Endothelial cell of umbilical vein (primary cell): ENCODE data around the gene USH1C. TPM values are rescaled to one million over a fixed set of nuclear protein-coding genes. Genes with fewer than 3 reads are reported as not detected.

Source experiments
- BruUV-seq: library from RNA; stranded (reverse); fragments of 400-500 nt; replicated peaks from 2 replicates; lab custom pipeline; 2021; lab: Mats Ljungman, UMichigan
- CTCF ChIA-PET: fragments of 300-600, 350-600 bp; sonication (Branson Sonifier 250); formaldehyde crosslinking; loops from one replicate; lab custom pipeline; 2021; ENCODE audit warnings: antibody characterized with exemption, inconsistent platforms; lab: Charles Lee
- POLR2A ChIA-PET: fragments of 300-600, 350-600 bp; sonication (Branson Sonifier 250); formaldehyde crosslinking; loops from one replicate; lab custom pipeline; 2021; ENCODE audit warnings: antibody characterized with exemption, inconsistent platforms; lab: Charles Lee
- DNase-seq: peaks from one replicate; pipeline ENCODE4 v3.0.0-alpha.2; 2011; ENCODE audit warnings: low read depth, low spot score
- FAIRE-seq: peaks from 2 replicates; lab custom pipeline; 2011; peaks lifted over from hg19 to GRCh38; lab: Jason Lieb, UNC
- H2AFZ ChIP-seq: 2 replicates; pipeline ENCODE4 v1.6.0; 2012; ENCODE audit warnings: low read depth, low read length, control low read depth, inconsistent platforms
- H3K27ac ChIP-seq: 2 replicates; pipeline ENCODE4 v1.5.1; 2011; ENCODE audit warnings: low read depth, mild to moderate bottlenecking, control low read depth, low read length, moderate library complexity; ENCODE audit not compliant: insufficient read depth
- H3K27me3 ChIP-seq, 2 experiments: 2 replicates each; pipeline versions ENCODE4 v1.6.0 to v1.6.1; 2011; ENCODE audit warnings: low read length in 2 of 2, mixed read lengths in 1 of 2; ENCODE audit not compliant: control insufficient read depth in 2 of 2, insufficient read depth in 2 of 2
- H3K36me3 ChIP-seq, 2 experiments: 2 replicates in 1 of 2; 3 replicates in 1 of 2; pipeline ENCODE4 v1.5.1; 2011; ENCODE audit warnings: low read length in 2 of 2, mild to moderate bottlenecking in 1 of 2, moderate library complexity in 1 of 2; ENCODE audit not compliant: control insufficient read depth in 2 of 2, insufficient read depth in 2 of 2; ENCODE audit errors: extremely low read depth in 1 of 2
- H3K4me1 ChIP-seq: 3 replicates; pipeline ENCODE4 v1.5.1; 2011; ENCODE audit warnings: mild to moderate bottlenecking, low read length; ENCODE audit not compliant: control insufficient read depth, insufficient read depth; ENCODE audit errors: extremely low read depth
- H3K4me2 ChIP-seq: 2 replicates; pipeline ENCODE4 v1.6.1; 2011; ENCODE audit warnings: low read length, control low read depth, mixed read lengths; ENCODE audit not compliant: insufficient read depth
- H3K4me3 ChIP-seq, 3 experiments: fragments of 200-600 bp in 1 of 3; sonication (generic), shearing (Covaris generic) in 1 of 3; replicated peaks in 1 of 3; 2 replicates each; pipeline ENCODE4 v1.5.1; 2011 to 2016; ENCODE audit warnings: control low read depth in 3 of 3, low read length in 3 of 3, mild to moderate bottlenecking in 2 of 3, inconsistent platforms in 1 of 3, low read depth in 1 of 3, moderate library complexity in 1 of 3; ENCODE audit not compliant: insufficient read depth in 1 of 3
- H3K79me2 ChIP-seq: 2 replicates; pipeline ENCODE4 v1.6.0; 2012; ENCODE audit warnings: low read length, inconsistent platforms; ENCODE audit not compliant: control insufficient read depth, insufficient read depth
- H3K9ac ChIP-seq: replicated peaks from 2 replicates; pipeline ENCODE3; 2011; ENCODE audit warnings: low read length, control low read depth; ENCODE audit not compliant: insufficient read depth; ENCODE audit errors: extremely low read depth
- H3K9me1 ChIP-seq: replicated peaks from 3 replicates; pipeline ENCODE4 v1.6.0; 2011; ENCODE audit warnings: mild to moderate bottlenecking, low read length; ENCODE audit not compliant: control insufficient read depth, insufficient read depth; ENCODE audit errors: extremely low read depth
- H3K9me3 ChIP-seq: replicated peaks from 2 replicates; pipeline ENCODE4 v1.5.1; 2012; ENCODE audit warnings: low read length, inconsistent platforms; ENCODE audit not compliant: control insufficient read depth, insufficient read depth
- H4K20me1 ChIP-seq: replicated peaks from 2 replicates; pipeline ENCODE3; 2011; ENCODE audit warnings: mild to moderate bottlenecking, low read length; ENCODE audit not compliant: control insufficient read depth, insufficient read depth; ENCODE audit errors: extremely low read depth
- EZH2 ChIP-seq: IDR thresholded peaks from 2 replicates; pipeline ENCODE4 v1.6.1; 2012; ENCODE audit warnings: borderline replicate concordance, low read depth, mild to moderate bottlenecking, moderate library complexity, low read length, inconsistent platforms; ENCODE audit not compliant: severe bottlenecking
- FOS ChIP-seq: IDR thresholded peaks from 2 replicates; pipeline ENCODE4 v1.6.1; 2011; ENCODE audit warnings: mild to moderate bottlenecking, low read length, moderate library complexity, borderline replicate concordance; ENCODE audit not compliant: insufficient read depth
- GATA2 ChIP-seq: IDR thresholded peaks from 2 replicates; pipeline ENCODE4 v1.7.0; 2011; ENCODE audit warnings: low read depth, mild to moderate bottlenecking, moderate library complexity, mixed read lengths, low read length; ENCODE audit not compliant: insufficient read length, insufficient read depth
- JUN ChIP-seq: IDR thresholded peaks from 2 replicates; pipeline ENCODE4 v1.6.1; 2011; ENCODE audit warnings: borderline replicate concordance, low read depth; ENCODE audit not compliant: insufficient read length, insufficient read depth
- MYC ChIP-seq: IDR thresholded peaks from one replicate; pipeline ENCODE4 v1.6.1; 2011; ENCODE audit warnings: mild to moderate bottlenecking, low read depth, low read length
- POLR2A ChIP-seq: IDR thresholded peaks from 2 replicates; pipeline ENCODE4 v1.6.1; 2012; ENCODE audit warnings: low read depth, mild to moderate bottlenecking, control low read depth, low read length
- POLR2AphosphoS5 ChIP-seq: IDR thresholded peaks from 2 replicates; pipeline ENCODE4 v1.6.1; 2012; ENCODE audit warnings: low read depth, mild to moderate bottlenecking, control low read depth, low read length, moderate library complexity; ENCODE audit not compliant: insufficient read depth
- dilution Hi-C: fragments of 300-500 bp; cut with MboI; formaldehyde crosslinking; loops from one replicate; pipeline ENCODE4 v1.15.0; 2019; ENCODE audit warnings: low sequenced_read_pairs; ENCODE audit not compliant: extremely low pct_ligation_motif_present
- intact Hi-C: fragments of 100-400 bp; cut with micrococcal nuclease; formaldehyde crosslinking; loops from one replicate; pipeline ENCODE4 v1.10.0; 2022
- polyA plus RNA-seq, 4 experiments: library from polyadenylated mRNA; depleted of rRNA in 3 of 4; stranded (reverse) in 3 of 4; unstranded in 1 of 4; fragments of >200 nt; gene quantifications; 2 replicates each; pipeline versions ENCODE4 v1.2.1 to v1.2.3, GENCODE V29; 2011 to 2012; ENCODE audit warnings: missing spikeins in 1 of 4
- total RNA-seq: library from RNA; stranded (reverse); gene quantifications from 2 replicates; pipeline ENCODE4 v1.2.3, GENCODE V29; 2021
- TF ChIP-seq, protein P1 (sequence below), 2 donors: IDR thresholded peaks; 1 replicate in 1 of 2; 2 replicates in 1 of 2; pipeline ENCODE4 v1.5.1; 2011; ENCODE audit warnings: low read length in 2 of 2, mild to moderate bottlenecking in 2 of 2, moderate library complexity in 2 of 2, control low read depth in 1 of 2, inconsistent platforms in 1 of 2, low read depth in 1 of 2; ENCODE audit not compliant: insufficient read depth in 1 of 2; ENCODE audit errors: extremely low read depth in 1 of 2
- TF ChIP-seq, protein P2 (sequence below): IDR thresholded peaks from 2 replicates; pipeline ENCODE4 v1.6.1; 2011; ENCODE audit not compliant: insufficient read depth, insufficient read length

USH1C gene
- total and polyA plus RNA-seq, 2 donors (not counting 3 experiments of a cell fraction or from before 2014, with no cell fraction given), result not detected

DNA sequence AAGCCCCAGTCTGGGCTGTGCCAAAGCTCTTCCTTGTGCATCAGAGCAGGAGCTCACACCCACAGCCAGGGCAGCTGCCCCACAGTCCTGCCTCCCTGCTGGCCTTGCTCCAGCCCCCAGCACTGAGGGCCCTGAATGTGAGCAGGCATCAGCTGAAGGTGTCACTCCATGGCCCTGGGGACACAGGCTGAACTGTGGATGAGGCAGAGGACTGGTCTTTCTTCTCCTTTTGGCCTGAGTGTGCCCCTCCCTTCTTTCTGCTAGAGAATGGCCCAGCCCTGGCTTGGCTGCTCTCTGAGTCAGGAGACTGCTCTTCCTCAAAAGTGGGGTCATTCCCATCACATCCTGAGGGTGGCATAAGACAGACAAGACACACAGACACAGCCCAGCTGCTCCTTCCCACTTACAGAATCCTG is 19.0 kb upstream of the USH1C start:
- Histone ChIP-seq H3K9me3 (no peaks in the 10 kb centered on the region), H4K20me1 (no peaks in the 10 kb centered on the region), H3K36me3 (no peaks in the 10 kb centered on the region), H3K4me2 (no peak overlapping the region), H2AFZ (no peak overlapping the region), H3K9ac (no peak overlapping the region), H3K27me3 (no peaks in the 10 kb centered on the region), H3K4me3 (no peak overlapping the region), H3K9me1 (no peaks in the 10 kb centered on the region), H3K27ac (no peak overlapping the region), H3K4me1 (no peaks in the 10 kb centered on the region), H3K79me2 (no peaks in the 10 kb centered on the region)
- FAIRE-seq (no peak), DNase-seq (no peak)
- TF ChIP-seq GATA2 (no peak), FOS (no peak), JUN (no peak), MYC (no peak), EZH2 (no peak), POLR2A (no peak), POLR2AphosphoS5 (no peak)
- TF ChIP-seq, protein P1, sequence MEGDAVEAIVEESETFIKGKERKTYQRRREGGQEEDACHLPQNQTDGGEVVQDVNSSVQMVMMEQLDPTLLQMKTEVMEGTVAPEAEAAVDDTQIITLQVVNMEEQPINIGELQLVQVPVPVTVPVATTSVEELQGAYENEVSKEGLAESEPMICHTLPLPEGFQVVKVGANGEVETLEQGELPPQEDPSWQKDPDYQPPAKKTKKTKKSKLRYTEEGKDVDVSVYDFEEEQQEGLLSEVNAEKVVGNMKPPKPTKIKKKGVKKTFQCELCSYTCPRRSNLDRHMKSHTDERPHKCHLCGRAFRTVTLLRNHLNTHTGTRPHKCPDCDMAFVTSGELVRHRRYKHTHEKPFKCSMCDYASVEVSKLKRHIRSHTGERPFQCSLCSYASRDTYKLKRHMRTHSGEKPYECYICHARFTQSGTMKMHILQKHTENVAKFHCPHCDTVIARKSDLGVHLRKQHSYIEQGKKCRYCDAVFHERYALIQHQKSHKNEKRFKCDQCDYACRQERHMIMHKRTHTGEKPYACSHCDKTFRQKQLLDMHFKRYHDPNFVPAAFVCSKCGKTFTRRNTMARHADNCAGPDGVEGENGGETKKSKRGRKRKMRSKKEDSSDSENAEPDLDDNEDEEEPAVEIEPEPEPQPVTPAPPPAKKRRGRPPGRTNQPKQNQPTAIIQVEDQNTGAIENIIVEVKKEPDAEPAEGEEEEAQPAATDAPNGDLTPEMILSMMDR (IDR thresholded peaks at IDR 0.05; ENCODE audit: extremely low read depth in 1 of 2, insufficient read depth in 1 of 2, low read depth in 1 of 2, low read length in 2 of 2), result no peak
- TF ChIP-seq, protein P2, sequence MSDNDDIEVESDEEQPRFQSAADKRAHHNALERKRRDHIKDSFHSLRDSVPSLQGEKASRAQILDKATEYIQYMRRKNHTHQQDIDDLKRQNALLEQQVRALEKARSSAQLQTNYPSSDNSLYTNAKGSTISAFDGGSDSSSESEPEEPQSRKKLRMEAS, result no peak
- intact Hi-C loops (no loop called here), dilution Hi-C loops (no loop called here)
- no TSS peak for BruUV-seq
- ChIA-PET CTCF (no interaction called here), POLR2A (no interaction called here)
